NCI-H345 treated with DMSO at 0.1 percent for 48 hours (cell line): ENCODE data around the gene ARL15.
"Not testable (repeated sequence)": the region's sequence is repeated elsewhere in the genome, so short reads cannot be mapped to it uniquely, and the experiment has no call there.

ENCODE experiments used
- DNase-seq: peaks from one replicate; lab custom pipeline; 2025; ENCODE audit not compliant: unreplicated experiment; lab: John Stamatoyannopoulos, UW

ARL15 gene

DNA sequence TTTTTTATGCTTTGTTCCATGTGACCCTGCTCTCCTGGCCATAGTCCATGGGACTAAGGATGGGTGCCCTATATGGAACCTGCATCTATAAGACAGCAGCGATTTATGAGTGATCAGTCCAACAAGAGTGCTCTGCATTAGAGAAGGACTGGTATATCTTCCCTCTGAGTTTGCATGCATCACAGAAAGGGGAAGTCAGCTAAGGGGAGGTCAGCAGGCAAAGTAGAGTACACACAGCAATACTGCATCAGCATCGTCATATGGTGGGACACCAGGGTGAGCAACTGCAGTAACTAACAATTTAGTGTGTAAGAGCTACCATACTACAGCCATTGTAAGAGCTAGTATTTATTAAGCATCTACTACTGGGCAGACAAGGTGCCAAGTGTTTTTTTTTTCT, 438.6 kb downstream of the ARL15 start:
- no peak for DNase-seq

DNA sequence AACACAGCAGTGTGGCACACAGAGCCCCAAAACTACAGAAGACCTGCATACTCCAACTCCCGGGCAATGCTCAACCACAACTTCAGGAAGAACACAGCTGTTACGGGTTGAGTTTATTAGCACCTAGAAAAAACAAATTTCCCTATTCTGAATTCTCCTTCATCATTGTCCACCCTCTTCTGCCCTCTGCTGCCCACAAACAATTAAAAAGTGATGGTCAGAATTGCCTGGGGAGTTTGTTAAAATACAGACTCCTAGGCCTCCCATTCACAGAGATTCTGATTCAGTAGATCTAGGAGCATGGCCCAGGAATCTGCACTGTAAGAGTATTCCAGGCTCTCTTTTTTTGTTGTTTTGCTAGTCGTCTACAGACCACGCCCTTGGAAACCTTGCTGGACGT, 439.3 kb downstream of the ARL15 start:
- DNase-seq: no peak

DNA sequence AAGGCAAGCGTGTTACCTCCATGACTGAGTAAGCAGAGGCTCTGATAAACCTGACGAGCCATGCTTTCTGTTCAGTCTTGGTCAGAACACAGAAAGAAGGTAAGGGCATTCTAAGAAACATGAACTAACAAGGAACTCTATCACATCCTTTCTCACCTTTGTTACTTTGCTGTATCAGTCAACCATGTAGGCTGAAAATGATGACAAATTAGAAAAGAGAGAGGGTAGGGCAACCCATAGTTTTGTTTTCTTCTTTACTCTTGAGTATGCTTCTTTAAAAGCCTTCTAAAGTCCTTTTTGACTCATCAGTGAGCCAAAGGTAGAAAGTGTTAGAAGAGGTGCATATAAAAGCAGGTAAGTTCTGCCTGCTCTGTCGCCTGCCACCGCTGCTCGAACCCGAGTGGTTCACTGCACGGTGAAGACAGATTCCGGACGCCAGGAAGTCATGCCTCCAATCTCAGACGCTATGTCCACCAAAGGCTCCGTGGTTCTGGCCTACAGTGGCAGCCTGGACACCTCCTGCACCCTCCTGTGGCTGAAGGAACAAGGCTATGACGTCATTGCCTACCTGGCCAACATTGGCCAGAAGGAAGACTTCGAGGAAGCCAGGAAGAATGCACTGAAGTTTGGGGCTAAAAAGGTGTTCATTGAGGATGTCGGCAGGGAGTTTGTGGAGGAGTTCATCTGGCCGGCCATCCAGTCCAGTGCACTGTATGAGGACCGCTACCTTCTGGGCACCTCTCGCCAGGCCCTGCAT, 451.5 kb downstream of the ARL15 start:
- DNase-seq: no peak

DNA sequence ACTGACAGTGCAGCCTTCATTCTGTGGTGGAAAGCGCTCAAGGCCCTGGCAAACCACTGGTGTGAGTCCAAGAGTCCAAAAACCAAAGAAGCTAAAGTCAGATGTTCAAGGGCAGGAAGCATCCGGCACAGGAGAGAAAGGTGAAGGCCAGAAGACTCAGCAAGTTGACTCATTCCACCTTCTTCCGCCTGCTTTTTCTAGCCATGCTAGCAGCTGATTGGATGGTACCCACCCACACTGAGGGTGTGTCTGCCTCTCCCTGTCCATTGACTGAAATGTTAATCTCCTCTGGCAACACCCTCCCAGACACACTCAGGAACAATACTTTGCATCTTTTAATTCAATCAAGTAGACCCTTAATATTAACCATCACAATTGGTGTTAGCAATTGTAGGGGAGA, 453.9 kb downstream of the ARL15 start:
- DNase-seq: no peak

DNA sequence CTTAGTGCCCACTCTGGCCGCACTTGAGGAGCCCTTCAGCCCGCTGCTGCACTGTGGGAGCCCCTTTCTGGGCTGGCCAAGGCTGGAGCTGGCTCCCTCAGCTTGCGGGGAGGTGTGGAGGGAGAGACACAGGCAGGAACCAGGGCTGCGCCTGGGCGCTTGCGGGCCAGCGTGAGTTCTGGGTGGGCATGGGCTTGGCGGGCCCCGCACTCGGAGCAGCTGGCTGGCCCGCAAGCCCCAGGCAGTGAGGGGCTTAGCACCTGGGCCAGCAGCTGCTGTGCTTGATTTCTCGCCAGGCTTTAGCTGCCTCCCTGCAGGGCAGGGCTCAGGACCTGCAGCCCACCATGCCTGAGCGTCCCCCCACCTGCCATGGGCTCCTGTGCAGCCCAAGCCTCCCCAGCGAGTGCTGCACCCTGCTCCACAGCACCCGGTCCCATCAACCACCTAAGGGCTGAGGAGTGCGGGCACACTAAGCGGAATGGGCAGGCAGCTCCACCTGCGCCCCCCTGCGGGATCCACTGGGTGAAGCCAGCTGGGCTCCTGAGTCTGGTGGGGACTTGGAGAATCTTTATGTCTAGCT, 473.4 kb downstream of the ARL15 start:
- DNase-seq: not testable (repeated sequence)

DNA sequence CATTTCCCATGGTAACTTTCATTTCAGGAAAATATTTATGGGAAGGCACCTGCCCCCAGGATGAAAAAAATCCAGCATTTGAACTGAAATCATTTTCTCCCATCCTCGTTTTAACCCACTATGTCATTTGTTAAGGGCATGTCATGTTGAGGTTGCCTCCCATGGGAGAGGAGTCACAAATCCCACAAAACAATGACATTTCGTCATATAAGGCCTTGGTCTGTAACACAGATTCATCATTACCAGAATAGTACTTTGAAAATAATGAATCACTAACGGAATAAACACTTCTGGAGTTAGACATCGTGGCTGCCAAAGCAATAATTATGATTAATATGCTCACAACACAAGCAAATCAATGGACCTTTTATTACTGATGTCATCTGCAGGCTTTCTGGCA, 475.9 kb downstream of the ARL15 start:
- no peak for DNase-seq
